GM18519 (cell line): ENCODE measurements around the gene SLC39A11.

Experiments used
- ATAC-seq: cut with Tn5 transposase; IDR thresholded peaks from one replicate; pipeline ENCODE4 v1.9.1; 2021; ENCODE audit warnings: mild to moderate bottlenecking, moderate library complexity; ENCODE audit not compliant: unreplicated experiment, low FRiP score

SLC39A11 gene

GRCh38 chr17:72734613-72735012 is 357.9 kb downstream of the SLC39A11 start:
- no peak for ATAC-seq

GRCh38 chr17:72733619-72734282 is 358.7 kb downstream of the SLC39A11 start:
- no peak for ATAC-seq

- no peak for ATAC-seq
Measured at GRCh38 chr17:72732893-72733618, 359.4 kb downstream of the SLC39A11 start.

- ATAC-seq, result no peak
Measured at GRCh38 chr17:72730077-72730476, 362.4 kb downstream of the SLC39A11 start.

- peak; percentile 93 for ATAC-seq
Measured at GRCh38 chr17:72726936-72727335, 365.6 kb downstream of the SLC39A11 start.

- ATAC-seq, result no peak
Measured at GRCh38 chr17:72725433-72726068, 366.9 kb downstream of the SLC39A11 start.

GRCh38 chr17:72724267-72724666 is 368.2 kb downstream of the SLC39A11 start:
- no peak for ATAC-seq

- ATAC-seq, result no peak
Measured at GRCh38 chr17:72723711-72724110, 368.8 kb downstream of the SLC39A11 start.

GRCh38 chr17:72720494-72720825 is 372.0 kb downstream of the SLC39A11 start:
- ATAC-seq, result no peak

- ATAC-seq, result no peak
Measured at GRCh38 chr17:72719578-72720493, 372.7 kb downstream of the SLC39A11 start.

- no peak for ATAC-seq
Measured at GRCh38 chr17:72719206-72719577, 373.3 kb downstream of the SLC39A11 start.

- no peak for ATAC-seq
Measured at GRCh38 chr17:72717676-72718075, 374.8 kb downstream of the SLC39A11 start.

GRCh38 chr17:72717276-72717675 is 375.2 kb downstream of the SLC39A11 start:
- ATAC-seq, result no peak

- no peak for ATAC-seq
Measured at GRCh38 chr17:72715906-72716572, 376.4 kb downstream of the SLC39A11 start.

- ATAC-seq, result no peak
Measured at GRCh38 chr17:72714357-72714966, 378.0 kb downstream of the SLC39A11 start.

GRCh38 chr17:72713701-72714100 is 378.8 kb downstream of the SLC39A11 start:
- ATAC-seq, result no peak

GRCh38 chr17:72711521-72712310 is 380.8 kb downstream of the SLC39A11 start:
- no peak for ATAC-seq

GRCh38 chr17:72710834-72711233 is 381.7 kb downstream of the SLC39A11 start:
- no peak for ATAC-seq

GRCh38 chr17:72710202-72710601 is 382.3 kb downstream of the SLC39A11 start:
- ATAC-seq, result no peak
